Common myeloid progenitor, CD34-positive (primary cell): ENCODE results near the gene SMAD7.

ENCODE experiments used
- CTCF ChIA-PET: fragments of 350-600 bp; sonication (Branson Sonifier 250); formaldehyde crosslinking; loops from one replicate; lab custom pipeline; 2021; ENCODE audit warnings: antibody characterized with exemption; lab: Charles Lee
- POLR2A ChIA-PET: fragments of 350-600 bp; sonication (Branson Sonifier 250); formaldehyde crosslinking; loops from one replicate; lab custom pipeline; 2021; ENCODE audit warnings: antibody characterized with exemption; lab: Charles Lee
- DNase-seq, 3 donors: peaks; one replicate each; pipeline versions ENCODE4 v3.0.0 to v3.0.0-alpha.2; 2013
- H3K27ac ChIP-seq, 2 experiments: 1 replicate in 1 of 2; 2 replicates in 1 of 2; pipeline ENCODE4 v1.7.0; 2013; ENCODE audit warnings: inconsistent platforms in 2 of 2, low read length in 2 of 2, mild to moderate bottlenecking in 2 of 2, low read depth in 1 of 2, moderate library complexity in 1 of 2; ENCODE audit not compliant: severe bottlenecking in 2 of 2, insufficient read depth in 1 of 2, poor library complexity in 1 of 2
- H3K27me3 ChIP-seq, 5 experiments: replicated peaks in 2 of 5; 1 replicate in 3 of 5; 2 replicates in 2 of 5; pipeline versions ENCODE4 v1.6.1 to v1.7.0; 2013; ENCODE audit warnings: low read length in 4 of 5, mild to moderate bottlenecking in 2 of 5, moderate library complexity in 2 of 5, inconsistent platforms in 1 of 5; ENCODE audit not compliant: insufficient read depth in 5 of 5, control insufficient read depth in 4 of 5
- H3K36me3 ChIP-seq, 4 experiments: 1 replicate in 2 of 4; 2 replicates in 2 of 4; pipeline versions ENCODE4 v1.6.1 to v1.7.0; 2013; ENCODE audit warnings: low read length in 3 of 4, control low read depth in 1 of 4, mild to moderate bottlenecking in 1 of 4; ENCODE audit not compliant: control insufficient read depth in 4 of 4, insufficient read depth in 4 of 4
- H3K4me1 ChIP-seq, 4 experiments: 1 replicate in 3 of 4; 2 replicates in 1 of 4; pipeline versions ENCODE4 v1.6.1 to v1.7.1; 2013; ENCODE audit warnings: low read length in 3 of 4, mild to moderate bottlenecking in 3 of 4, control low read depth in 1 of 4, inconsistent platforms in 1 of 4, moderate library complexity in 1 of 4; ENCODE audit not compliant: control insufficient read depth in 4 of 4, insufficient read depth in 4 of 4; ENCODE audit errors: control extremely low read depth in 1 of 4
- H3K4me3 ChIP-seq, 7 experiments: 1 replicate in 4 of 7; 2 replicates in 3 of 7; pipeline versions ENCODE4 v1.5.1 to v1.7.0; 2013; ENCODE audit warnings: mild to moderate bottlenecking in 7 of 7, low read length in 6 of 7, moderate library complexity in 6 of 7, inconsistent platforms in 2 of 7, low read depth in 2 of 7, control low read depth in 1 of 7; ENCODE audit not compliant: insufficient read depth in 4 of 7, control insufficient read depth in 1 of 7; ENCODE audit errors: extremely low read depth in 1 of 7
- H3K9me3 ChIP-seq, 5 experiments: 1 replicate in 4 of 5; 2 replicates in 1 of 5; pipeline versions ENCODE4 v1.6.1 to v1.7.1; 2013; ENCODE audit warnings: low read length in 4 of 5, mild to moderate bottlenecking in 2 of 5, inconsistent platforms in 1 of 5, low read depth in 1 of 5, moderate library complexity in 1 of 5; ENCODE audit not compliant: control insufficient read depth in 4 of 5, insufficient read depth in 2 of 5; ENCODE audit errors: control extremely low read depth in 1 of 5
- WGBS: methylation state at CpG from one replicate; pipeline ENCODE4 v1.1.5; 2013; ENCODE audit not compliant: insufficient coverage; 5-methylcytosine and 5-hydroxymethylcytosine counted together

Gene SMAD7

DNA sequence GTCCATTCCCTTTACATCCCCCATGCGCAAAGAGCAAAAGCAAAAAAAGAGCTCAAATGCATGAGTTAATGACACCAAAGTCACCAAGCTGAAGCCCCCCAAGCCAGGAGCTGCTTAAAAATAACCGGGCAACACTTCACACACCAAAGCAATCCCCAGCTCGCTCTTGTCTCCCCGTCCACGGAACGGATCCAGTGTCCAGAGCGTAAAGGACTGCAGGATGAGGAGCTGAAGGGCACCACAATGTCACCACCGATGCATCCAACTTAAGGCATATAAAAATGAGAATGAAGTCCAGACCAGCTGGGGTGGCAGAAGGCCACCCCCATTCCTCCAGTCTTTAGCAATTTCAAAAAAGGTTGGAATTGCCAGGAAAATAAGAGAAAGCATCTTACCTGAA, 8.7 kb downstream of the SMAD7 start:
- POLR2A ChIA-PET, result no interaction called here
- peaks cover 7 to 32% (median 28%) of the 10 kb centered on the region in 4 experiments for H3K4me1 ChIP-seq
- no peak overlapping the region for H3K27ac ChIP-seq
- peaks cover 0 to 54% (median 15%) of the 10 kb centered on the region in 5 experiments for H3K27me3 ChIP-seq
- WGBS, result 92% methylated on average over 7 of the region's 8 CpGs
- H3K36me3 ChIP-seq, result peaks cover 0 to 18% (median 0%) of the 10 kb centered on the region in 4 experiments
- CTCF ChIA-PET, result interaction anchor here (0.7 to 1.7 kb wide), 4 partner anchors 13 to 164 kb away, joined by 3 to 4 read pairs (median 3); no protein-coding TSS in a partner anchor
- H3K4me3 ChIP-seq, result no peak overlapping the region
- no peaks in the 10 kb centered on the region for H3K9me3 ChIP-seq
- no peak for DNase-seq

DNA sequence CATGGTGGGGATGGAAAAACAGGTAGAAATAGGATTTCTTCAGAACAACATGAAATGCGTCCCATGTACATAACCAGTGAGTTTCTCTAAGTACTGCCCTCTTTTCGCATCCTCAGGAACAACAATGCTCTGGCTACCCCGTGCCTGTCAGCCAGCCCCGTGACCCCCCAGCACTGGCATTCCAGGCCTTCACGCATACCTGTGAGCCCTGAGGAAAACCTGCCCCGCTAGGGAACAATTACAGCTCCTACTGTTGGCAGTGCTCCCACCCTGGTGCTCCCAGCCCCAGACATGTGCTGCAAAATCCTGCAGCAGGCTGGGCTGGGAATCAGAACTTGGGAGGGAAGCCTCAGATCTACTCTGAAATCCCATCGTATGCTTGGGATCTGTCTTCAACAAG, 9.1 kb downstream of the SMAD7 start:
- no peak overlapping the region for H3K27ac ChIP-seq
- no peak for DNase-seq
- 100% methylated on average over 7 of the region's 7 CpGs for WGBS
- H3K27me3 ChIP-seq, result peaks cover 0 to 50% (median 13%) of the 10 kb centered on the region in 5 experiments
- H3K4me1 ChIP-seq, result peaks cover 7 to 32% (median 28%) of the 10 kb centered on the region in 4 experiments
- ChIA-PET CTCF (interaction anchor here (0.7 to 2.3 kb wide), 6 partner anchors 13 to 164 kb away, joined by 3 to 10 read pairs (median 4); no protein-coding TSS in a partner anchor), POLR2A (interaction anchor here (1.2 kb wide), 1 partner anchor 17 kb away, joined by 3 read pairs; no protein-coding TSS in a partner anchor)
- H3K4me3 ChIP-seq, result peak overlapping the region in 1 of 7 experiments; percentile 47
- no peaks in the 10 kb centered on the region for H3K9me3 ChIP-seq
- peaks cover 0 to 18% (median 0%) of the 10 kb centered on the region in 4 experiments for H3K36me3 ChIP-seq

DNA sequence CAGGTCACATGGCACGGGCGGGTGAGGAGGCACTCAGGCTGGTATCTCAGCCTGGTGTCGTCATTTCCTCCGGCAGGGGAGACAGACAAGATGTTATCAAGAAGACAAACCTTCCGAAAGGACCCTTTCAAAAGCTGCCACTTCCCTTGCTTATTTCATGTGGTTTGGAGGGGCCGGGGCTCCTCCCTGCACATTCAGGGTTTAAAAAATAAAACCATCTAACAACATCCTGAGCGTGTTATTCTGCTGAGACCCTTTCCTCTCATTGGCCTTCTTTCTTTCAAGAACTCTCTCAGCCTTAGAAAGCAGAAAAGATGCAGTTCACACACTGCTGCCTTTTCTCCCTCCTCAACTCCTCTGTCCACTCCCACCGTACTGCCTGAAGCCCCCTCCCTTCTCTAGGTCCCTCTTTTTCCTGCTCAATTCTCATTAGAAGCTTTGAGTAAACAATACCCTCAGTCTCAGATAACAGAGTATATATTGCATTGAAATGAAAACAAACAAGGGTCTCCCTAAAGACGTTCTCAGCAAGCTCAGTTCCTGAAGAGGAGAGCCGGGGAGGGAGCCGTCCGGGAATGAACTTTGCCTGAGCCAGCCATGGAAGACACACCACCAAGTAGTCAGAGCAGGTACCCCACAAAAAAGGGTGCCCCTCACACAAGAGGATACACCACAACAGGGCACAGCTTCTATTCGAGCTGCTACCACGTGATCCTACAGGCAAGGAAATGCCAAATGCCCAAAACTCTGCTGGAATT, 9.7 kb downstream of the SMAD7 start:
- Histone ChIP-seq H3K27ac (no peak overlapping the region), H3K4me3 (peak overlapping the region in 3 of 7 experiments; percentile 32 to 55 (median 47)), H3K9me3 (no peaks in the 10 kb centered on the region), H3K4me1 (peaks cover 7 to 32% (median 28%) of the 10 kb centered on the region in 4 experiments), H3K27me3 (peaks cover 0 to 46% (median 13%) of the 10 kb centered on the region in 5 experiments), H3K36me3 (peaks cover 0 to 18% (median 0%) of the 10 kb centered on the region in 4 experiments)
- WGBS, result 38% methylated on average over 11 of the region's 14 CpGs
- CTCF ChIA-PET, result interaction anchor here (0.7 to 2.3 kb wide), 5 partner anchors 9 to 40 kb away, joined by 3 to 10 read pairs (median 5); no protein-coding TSS in a partner anchor
- DNase-seq, result peak; percentile 91 to 96 (median 92)
- POLR2A ChIA-PET, result interaction anchor here (0.6 to 2.7 kb wide), 7 partner anchors 9 to 108 kb away, joined by 3 to 10 read pairs (median 4); no protein-coding TSS in a partner anchor

DNA sequence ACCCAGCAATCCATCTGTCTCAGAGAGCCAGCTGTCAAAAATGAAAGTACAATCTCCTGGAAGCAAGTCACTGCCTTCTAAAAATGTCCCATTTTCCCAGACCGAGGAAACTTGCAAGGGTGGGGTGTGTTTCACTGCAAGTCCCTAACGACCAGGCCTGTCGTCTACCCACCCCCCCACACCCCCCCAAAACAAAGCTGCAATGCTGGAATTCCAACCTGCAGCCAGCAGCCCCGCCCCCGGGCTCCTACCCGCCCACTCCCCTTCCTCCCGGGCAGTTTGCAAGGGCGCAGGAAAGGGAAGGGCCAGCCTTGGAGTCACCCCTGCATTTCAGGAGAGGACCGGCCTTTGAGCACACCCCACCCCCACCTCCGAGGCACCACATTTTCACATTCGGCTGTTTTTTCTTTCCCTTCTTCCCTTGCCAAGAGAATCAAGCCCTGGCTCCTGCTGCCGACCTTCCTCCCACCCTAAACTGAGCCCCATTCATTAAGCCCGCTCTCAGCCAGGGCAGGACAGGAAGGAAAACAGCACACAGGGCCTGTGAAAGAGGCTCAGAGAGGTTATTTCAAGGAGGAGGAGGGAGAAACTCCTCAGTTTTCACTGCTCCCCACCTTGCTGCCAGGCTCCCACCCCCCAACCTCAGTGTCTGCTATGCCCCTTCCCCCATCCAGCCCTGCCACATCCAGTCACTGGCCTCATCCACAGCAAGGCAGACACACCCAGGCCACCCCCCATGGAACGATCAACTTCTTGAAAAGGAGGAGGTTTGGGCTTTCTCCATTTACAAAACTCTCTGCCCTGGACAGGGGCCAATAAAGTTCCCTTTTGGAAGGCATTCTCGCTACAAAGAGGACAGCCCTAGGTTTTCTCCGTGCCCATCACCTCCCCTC, 11.3 kb downstream of the SMAD7 start:
- no peaks in the 10 kb centered on the region for H3K9me3 ChIP-seq
- H3K27ac ChIP-seq, result no peak overlapping the region
- peak overlapping the region in 2 of 7 experiments; percentile 54 to 61 for H3K4me3 ChIP-seq
- DNase-seq, result peak in 2 of 3 donors; percentile 25 to 33
- peaks cover 0 to 11% (median 0%) of the 10 kb centered on the region in 4 experiments for H3K36me3 ChIP-seq
- ChIA-PET CTCF (interaction anchor here (0.6 to 2.3 kb wide), 5 partner anchors 11 to 23 kb away, joined by 3 to 11 read pairs (median 7); no protein-coding TSS in a partner anchor), POLR2A (interaction anchor here (1.4 to 2.7 kb wide), 3 partner anchors 11 to 19 kb away, joined by 3 to 10 read pairs (median 6); no protein-coding TSS in a partner anchor)
- 39% methylated on average over 10 of the region's 16 CpGs for WGBS
- peaks cover 12 to 45% (median 39%) of the 10 kb centered on the region in 4 experiments for H3K4me1 ChIP-seq
- H3K27me3 ChIP-seq, result peaks cover 0 to 32% (median 10%) of the 10 kb centered on the region in 5 experiments

DNA sequence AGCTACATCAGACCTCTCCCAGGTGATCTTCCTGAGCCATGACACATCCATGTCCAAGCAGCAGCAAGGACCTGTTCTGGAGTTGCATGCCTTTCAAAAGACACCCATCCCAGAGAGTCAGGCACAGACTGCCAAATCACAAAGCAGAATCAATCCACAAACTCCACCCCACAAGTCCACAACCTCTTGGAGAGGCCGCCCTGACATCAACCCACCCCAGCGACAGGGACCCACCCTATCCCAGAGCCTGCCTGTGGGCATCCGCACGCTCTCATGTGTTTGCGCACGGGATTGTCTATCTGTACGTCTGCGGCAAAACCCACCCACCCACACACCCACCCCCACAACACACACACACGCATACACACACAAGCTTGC, 11.9 kb downstream of the SMAD7 start:
- POLR2A ChIA-PET, result interaction anchor here (1.8 to 2.7 kb wide), 2 partner anchors 10 to 13 kb away, joined by 6 to 10 read pairs; no protein-coding TSS in a partner anchor
- 92% methylated on average over 7 of the region's 9 CpGs for WGBS
- peak overlapping the region in 1 of 7 experiments; percentile 54 for H3K4me3 ChIP-seq
- DNase-seq, result no peak
- CTCF ChIA-PET, result interaction anchor here (0.6 to 1.8 kb wide), 4 partner anchors 10 to 22 kb away, joined by 3 to 11 read pairs (median 4); no protein-coding TSS in a partner anchor
- H3K9me3 ChIP-seq, result no peaks in the 10 kb centered on the region
- peaks cover 0 to 11% (median 0%) of the 10 kb centered on the region in 4 experiments for H3K36me3 ChIP-seq
- no peak overlapping the region for H3K27ac ChIP-seq
- H3K27me3 ChIP-seq, result peaks cover 0 to 26% (median 7%) of the 10 kb centered on the region in 5 experiments
- peaks cover 16 to 52% (median 46%) of the 10 kb centered on the region in 4 experiments for H3K4me1 ChIP-seq
